HuH-7.5 (cell line): ENCODE data around the gene MRPS35.

ENCODE experiments used
- DNase-seq: peaks from one replicate; pipeline ENCODE4 v3.0.0; 2011; ENCODE audit warnings: low spot score

MRPS35 gene

DNA sequence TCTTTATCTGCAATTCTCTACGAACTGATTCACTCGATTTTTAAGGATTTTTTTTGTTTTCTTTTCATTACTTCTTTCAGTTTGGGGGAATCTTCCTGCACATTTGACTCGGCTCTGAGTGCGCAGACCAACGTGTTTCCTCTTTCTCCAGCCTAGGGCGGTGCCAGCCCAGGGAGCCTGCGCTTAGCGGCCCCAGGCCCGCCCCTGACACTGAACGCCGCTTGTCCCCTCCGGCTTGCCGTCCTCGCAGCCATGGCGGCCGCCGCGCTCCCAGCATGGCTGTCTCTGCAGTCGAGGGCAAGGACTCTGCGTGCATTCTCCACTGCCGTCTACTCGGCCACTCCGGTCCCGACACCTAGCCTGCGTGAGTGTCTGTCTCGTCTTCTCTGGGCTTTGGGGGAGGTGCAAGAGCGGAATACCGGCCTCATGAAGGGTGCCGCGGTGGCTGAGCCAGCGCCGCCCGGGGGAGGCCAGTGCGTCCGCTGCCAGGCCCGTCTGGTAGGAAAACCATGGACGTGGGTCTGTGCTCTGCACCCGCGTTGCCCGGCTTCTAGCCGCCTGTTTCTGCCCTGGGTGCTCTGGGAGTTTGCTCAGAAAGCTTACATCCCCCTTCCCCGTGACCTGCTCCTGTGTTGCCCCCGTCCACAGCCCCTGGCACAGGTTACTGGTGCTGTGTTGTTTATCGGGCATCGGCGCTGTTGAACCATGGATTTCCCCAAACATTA, at the start of gene MRPS35:
Gene MRPS35, plus strand, starts transcription at position 241 of the 725 bp plus-strand sequence. Its CDS starts 12 bp downstream, at position 253.
- peak; percentile 42 for DNase-seq

GRCh38 chr12:27665704-27666103, 44.9 kb upstream of the MRPS35 start:
- DNase-seq, result no peak

DNA sequence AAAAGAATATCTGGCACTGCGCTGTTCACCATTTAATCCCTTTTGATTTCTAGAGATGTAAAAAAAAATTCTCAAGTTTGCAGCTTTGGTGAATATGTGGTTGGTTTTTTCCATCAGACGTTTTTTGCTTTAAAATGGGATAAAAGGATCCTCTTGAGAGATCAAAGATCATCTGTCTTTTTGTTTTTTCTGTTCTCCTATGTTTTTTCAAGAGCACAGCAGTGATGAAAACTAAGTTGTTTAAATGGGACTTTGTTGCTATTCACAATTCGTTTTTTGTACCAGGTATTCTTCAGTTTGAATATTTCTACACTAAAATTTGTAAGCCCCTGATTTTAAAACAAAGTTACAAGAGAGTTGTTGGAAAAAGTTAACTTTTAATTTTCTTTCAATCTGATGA, 44.1 kb upstream of the MRPS35 start:
- no peak for DNase-seq

- DNase-seq, result no peak
Measured at GRCh38 chr12:27667540-27667939, 43.1 kb upstream of the MRPS35 start.

DNA sequence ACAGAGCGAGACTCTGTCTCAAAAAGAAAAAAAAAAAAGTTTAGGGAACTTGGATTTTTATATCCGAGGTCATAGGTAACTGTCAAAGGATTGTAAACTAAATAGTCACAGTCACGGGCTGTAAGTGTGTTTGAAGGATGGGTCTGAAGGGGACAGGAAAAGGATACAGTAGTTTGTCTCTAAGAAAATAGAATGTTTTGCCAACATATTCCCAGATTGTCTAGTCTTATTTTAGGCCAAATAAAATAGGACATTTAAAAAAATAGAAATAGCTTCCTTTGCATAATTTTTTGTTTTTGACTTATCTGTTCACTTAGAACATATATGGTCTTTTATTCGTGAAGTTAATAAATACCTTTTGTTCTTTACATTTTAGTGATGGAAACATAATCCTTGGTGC, 38.6 kb upstream of the MRPS35 start:
- no peak for DNase-seq

DNA sequence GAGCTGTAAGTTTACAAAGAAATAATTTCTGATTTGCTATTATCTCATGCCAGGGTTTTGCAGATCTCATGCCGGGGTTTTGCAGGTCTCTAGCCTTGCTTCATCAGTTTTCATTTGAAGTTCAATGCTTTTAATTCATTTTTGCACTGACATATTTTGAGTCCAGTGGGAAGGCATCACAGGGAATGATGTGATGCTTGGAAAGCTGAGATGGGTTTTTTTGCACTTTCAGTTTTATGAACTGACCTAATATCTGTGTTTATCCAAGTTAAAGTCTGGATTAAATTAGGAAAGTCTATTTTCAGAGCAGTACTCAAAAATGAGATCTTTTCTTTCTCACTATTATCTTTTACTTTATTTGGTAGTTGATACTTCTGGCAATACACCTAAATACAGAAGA, 38.0 kb upstream of the MRPS35 start:
- no peak for DNase-seq

DNA sequence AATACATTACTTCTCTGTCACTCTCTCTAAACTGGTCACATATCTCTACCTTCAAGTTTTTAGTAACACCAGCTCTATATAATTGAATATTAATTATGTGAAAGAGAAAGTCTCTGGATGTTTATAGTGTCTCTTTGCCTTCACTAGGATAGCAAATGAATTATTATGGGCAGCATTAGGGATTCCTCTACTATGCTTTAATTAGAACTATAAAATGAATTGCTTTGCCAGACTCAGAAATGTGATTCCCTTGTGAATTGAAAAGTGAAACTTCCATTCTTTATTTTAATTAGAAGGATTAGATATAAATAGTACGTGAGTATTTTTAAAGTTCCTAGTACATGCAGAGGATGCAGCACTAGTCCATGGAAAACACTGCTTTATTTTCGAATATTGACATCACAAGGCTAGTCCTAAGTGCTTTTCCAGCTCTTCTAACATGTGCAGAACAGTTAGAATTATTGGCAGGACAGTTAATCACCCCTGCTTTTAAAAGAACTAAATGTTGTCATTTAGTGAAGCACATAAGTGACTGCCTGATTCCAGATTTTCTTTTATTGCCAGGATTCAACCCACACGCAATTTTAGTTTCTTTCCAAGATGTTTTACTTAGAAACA, 37.4 kb upstream of the MRPS35 start:
- no peak for DNase-seq

- DNase-seq, result no peak
Measured at GRCh38 chr12:27674989-27675388, 35.6 kb upstream of the MRPS35 start.

GRCh38 chr12:27680619-27681018, 30.0 kb upstream of the MRPS35 start:
- DNase-seq, result no peak

DNA sequence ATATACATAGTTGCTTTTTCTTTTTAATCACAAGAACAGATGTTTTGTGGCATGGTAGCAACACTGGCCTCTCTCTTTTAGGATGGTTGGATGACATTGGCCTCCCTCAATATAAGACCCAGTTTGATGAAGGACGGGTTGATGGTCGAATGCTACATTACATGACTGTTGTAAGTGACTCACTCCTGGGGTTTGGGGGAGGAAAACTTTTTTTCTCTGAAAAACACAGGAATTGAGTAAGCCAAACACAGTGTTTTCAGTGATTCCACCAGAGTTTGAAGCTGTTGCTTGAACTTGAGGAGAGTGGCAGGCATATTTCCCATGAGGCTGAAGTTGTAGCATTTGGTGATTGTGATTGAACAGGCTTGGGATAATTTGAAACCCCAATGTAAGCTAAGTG, 28.1 kb upstream of the MRPS35 start:
- DNase-seq, result no peak

DNA sequence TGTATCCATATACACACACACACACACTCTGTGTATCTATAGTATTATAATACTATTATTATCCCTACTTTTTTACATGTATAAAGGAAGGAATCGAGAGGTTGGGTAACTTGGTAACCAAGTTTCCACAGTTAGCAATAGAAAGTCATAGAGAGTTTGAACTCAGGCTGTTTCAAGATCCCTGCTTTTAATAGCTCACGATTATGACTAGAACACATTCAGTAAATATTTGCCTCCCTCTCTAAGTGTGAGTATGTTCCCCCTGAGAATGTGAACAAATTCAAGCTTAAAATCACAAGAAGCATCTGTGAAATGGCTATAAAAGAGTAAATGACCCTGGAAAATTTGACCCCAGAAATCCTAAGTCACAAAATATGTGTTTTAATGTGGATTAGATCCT, 25.4 kb upstream of the MRPS35 start:
- DNase-seq, result no peak

GRCh38 chr12:27686147-27686546, 24.5 kb upstream of the MRPS35 start:
- DNase-seq, result no peak

DNA sequence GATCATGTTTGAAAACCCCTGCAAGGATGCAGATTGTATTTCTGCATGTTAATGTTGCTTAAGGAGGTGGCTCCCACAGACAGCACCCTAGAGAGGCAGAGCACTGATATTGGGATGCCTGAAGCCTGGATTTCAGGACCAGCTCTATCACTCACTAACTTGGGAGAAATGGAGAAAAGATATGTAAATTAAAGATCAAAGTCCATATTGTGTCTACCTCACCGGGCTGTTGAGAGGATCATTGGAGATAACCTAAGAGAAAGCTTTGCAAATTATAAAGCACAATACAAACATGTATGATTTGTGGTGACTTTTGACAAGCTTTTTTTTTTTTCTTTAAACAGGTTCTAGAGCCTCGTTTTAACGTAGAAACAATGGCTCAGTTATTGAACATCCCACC, 22.0 kb upstream of the MRPS35 start:
- DNase-seq, result no peak

DNA sequence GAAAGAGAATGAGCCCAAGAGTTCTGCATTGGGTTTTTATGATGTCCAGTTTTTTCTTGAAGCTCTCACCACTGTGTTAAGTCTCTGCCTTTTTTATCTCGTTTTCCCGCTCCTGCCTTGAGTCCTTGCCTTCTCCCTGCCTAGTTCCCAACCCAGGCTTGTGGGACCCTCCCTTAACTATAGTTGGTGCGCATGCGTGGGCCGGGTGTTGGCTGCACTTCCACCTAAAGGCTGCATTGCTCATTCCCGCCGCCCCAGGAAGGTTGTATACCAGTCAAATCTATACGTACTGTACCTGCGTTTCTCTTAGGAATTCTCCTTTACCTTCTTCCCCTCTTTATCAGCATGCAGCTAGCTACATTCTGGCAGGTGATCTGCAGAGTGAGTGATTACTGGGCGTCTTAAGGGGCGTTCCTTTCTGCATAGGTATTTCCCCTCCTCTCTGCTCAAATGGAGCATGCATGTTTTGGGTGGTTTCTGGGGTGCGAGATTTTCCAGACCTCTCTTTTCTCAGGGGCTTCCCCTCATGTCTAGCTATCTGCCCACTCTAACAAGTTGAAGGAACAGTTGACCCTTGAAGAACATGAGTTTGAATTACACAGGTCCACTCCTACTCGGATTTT, 21.0 kb upstream of the MRPS35 start:
- DNase-seq, result no peak

DNA sequence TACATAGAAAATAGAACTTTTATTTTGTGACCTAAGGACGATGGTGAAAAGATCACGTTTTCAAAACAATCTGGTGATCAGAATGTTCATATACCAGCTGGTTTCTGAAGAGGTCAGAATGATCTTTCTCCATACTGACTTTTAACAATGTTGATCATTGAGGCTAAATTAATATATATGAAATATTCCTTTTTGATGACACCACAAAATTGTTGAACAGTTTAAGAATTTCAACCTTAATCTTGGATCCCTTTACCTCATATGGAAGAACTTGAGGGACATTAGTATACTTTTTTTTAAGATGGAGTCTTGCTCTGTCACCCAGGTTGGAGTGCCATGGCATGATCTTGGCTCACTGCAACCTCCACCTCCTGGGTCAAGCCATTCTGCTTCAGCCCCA, 17.2 kb upstream of the MRPS35 start:
- DNase-seq, result no peak

- no peak for DNase-seq
Measured at GRCh38 chr12:27695556-27696292, 14.9 kb upstream of the MRPS35 start.

GRCh38 chr12:27696293-27696652, 14.4 kb upstream of the MRPS35 start, which contains the start of gene REP15:
TSS of gene REP15 (plus strand) at chr12:27696447. CDS start at chr12:27696563, 116 bp downstream.
- no peak for DNase-seq

- DNase-seq, result no peak
Measured at GRCh38 chr12:27696864-27697564, 13.6 kb upstream of the MRPS35 start.

DNA sequence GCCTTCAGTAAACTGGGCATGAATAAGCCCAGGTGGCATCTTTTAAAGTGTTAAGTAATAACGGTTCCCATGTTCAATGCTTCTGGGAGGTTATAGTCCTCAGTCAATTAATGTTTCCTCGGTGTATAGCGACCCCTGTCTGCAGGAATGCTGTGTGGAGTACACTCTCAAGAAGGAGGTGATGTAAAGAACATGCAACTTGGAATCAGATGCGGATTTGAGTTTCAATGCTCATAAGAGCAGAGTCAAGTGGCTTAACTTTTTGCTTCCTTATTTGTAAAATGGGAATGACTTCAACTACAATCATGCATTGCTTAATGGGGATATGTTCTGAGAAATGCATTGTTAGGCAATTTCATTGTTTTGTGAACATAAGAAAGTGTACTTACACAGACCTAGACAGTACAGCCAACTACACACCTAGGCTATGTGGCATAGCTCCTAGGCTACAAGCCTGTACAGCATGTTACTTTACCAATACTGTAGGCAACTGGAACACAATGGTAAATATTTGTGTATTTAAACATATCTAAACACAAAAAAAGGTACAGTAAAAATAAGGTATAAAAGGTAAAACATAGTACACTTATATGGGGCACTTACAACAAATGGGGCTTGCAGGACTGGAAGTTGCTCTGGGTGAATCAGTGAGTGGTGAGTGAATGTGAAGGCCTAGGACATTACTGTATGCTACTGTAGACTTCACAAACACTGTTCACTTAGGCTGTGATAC, 6.7 kb upstream of the MRPS35 start:
- no peak for DNase-seq

DNA sequence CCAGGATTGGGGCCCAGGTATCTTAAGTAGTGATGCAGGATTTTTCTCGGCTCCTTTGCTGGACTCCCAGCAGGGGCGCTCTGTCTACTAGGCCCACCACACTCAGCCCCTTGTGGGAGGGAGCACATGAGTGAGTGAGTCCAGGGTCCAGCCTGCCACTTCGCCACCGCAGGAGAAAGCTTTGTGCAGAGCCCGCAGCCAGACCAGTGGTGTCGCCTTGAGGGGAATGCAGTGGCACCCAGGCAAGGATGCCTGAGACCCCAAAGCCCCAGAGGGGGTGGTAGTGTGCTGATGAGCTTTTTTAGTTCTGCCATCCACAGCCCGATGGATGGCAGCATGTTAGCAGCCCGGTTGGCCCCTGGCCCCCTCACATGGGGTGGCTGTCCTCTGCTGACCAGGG, 5.4 kb upstream of the MRPS35 start:
- no peak for DNase-seq

GRCh38 chr12:27707216-27707615, 3.4 kb upstream of the MRPS35 start:
- DNase-seq, result no peak
